ENCODE data around the gene COL1A2. TPM values are rescaled to one million over a fixed set of nuclear protein-coding genes. Genes with fewer than 3 reads are reported as not detected.
A peak's percentile ranks its signal among the peaks of the same experiment; 100 is the strongest.

Gene COL1A2
- total RNA-seq (76.6 and 116 TPM in 2 replicates), polyA plus RNA-seq (73.5 and 122 TPM in 2 replicates)

DNA sequence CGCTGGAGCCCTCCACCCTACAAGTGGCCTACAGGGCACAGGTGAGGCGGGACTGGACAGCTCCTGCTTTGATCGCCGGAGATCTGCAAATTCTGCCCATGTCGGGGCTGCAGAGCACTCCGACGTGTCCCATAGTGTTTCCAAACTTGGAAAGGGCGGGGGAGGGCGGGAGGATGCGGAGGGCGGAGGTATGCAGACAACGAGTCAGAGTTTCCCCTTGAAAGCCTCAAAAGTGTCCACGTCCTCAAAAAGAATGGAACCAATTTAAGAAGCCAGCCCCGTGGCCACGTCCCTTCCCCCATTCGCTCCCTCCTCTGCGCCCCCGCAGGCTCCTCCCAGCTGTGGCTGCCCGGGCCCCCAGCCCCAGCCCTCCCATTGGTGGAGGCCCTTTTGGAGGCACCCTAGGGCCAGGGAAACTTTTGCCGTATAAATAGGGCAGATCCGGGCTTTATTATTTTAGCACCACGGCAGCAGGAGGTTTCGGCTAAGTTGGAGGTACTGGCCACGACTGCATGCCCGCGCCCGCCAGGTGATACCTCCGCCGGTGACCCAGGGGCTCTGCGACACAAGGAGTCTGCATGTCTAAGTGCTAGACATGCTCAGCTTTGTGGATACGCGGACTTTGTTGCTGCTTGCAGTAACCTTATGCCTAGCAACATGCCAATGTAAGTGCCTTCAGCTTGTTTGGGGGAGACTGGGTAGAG, at the start of gene COL1A2:
TSS of gene COL1A2 (plus strand) at position 459 of the 704 bp plus-strand sequence. CDS start at position 596, 137 bp downstream.
- H3K27ac ChIP-seq = no peak within 1 kb of the TSS
- H3K27me3 ChIP-seq = no peaks in the 10 kb centered on the region

DNA sequence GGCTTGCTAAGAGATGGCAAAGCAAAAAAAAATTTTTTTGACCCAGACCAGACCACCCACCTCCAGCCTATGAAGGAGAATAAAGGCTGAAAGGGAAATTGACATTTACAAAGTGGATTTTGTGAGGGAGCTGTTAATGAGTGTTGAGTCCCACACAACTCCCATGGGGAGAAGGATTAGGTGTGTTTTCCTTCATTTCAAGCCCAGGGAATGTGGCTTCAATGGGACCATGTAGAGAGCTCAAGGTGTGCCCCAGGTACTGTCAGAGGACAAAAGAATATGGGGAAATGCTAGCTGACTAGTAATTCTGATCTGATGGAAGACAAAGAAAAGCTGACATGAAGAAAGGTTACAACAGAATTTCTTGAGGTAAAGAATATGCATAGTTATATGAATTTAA, 48.8 kb upstream of the COL1A2 start:
- H3K27ac ChIP-seq = no peak overlapping the region
- H3K9me3 ChIP-seq (ENCODE audit: low read depth) = no peaks in the 10 kb centered on the region
- DNase-seq (ENCODE audit: low read depth in 1 of 2, low spot score in 1 of 2) = no peak
- H3K36me3 ChIP-seq = no peaks in the 10 kb centered on the region
- H3K4me1 ChIP-seq (ENCODE audit: low read depth) = no peaks in the 10 kb centered on the region
- no peak overlapping the region for H3K4me3 ChIP-seq
- H3K27me3 ChIP-seq = no peaks in the 10 kb centered on the region
- TF ChIP-seq, protein P1, sequence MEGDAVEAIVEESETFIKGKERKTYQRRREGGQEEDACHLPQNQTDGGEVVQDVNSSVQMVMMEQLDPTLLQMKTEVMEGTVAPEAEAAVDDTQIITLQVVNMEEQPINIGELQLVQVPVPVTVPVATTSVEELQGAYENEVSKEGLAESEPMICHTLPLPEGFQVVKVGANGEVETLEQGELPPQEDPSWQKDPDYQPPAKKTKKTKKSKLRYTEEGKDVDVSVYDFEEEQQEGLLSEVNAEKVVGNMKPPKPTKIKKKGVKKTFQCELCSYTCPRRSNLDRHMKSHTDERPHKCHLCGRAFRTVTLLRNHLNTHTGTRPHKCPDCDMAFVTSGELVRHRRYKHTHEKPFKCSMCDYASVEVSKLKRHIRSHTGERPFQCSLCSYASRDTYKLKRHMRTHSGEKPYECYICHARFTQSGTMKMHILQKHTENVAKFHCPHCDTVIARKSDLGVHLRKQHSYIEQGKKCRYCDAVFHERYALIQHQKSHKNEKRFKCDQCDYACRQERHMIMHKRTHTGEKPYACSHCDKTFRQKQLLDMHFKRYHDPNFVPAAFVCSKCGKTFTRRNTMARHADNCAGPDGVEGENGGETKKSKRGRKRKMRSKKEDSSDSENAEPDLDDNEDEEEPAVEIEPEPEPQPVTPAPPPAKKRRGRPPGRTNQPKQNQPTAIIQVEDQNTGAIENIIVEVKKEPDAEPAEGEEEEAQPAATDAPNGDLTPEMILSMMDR (IDR thresholded peaks at IDR 0.05; ENCODE audit: low read depth, low read length) = no peak

More for the DNA sequence above, at the start of gene COL1A2:
- peak; percentile 58 to 99 for DNase-seq (ENCODE audit: low read depth in 1 of 2, low spot score in 1 of 2)
- Histone ChIP-seq H3K4me3 (peak within 1 kb of the TSS; percentile 23), H3K36me3 (no peaks in the 10 kb centered on the region), H3K4me1 (ENCODE audit: low read depth) (peaks cover 17% of the 10 kb centered on the region), H3K9me3 (ENCODE audit: low read depth) (no peaks in the 10 kb centered on the region)
- TF ChIP-seq, protein P1 (IDR thresholded peaks at IDR 0.05; ENCODE audit: low read depth, low read length) = no peak

DNA sequence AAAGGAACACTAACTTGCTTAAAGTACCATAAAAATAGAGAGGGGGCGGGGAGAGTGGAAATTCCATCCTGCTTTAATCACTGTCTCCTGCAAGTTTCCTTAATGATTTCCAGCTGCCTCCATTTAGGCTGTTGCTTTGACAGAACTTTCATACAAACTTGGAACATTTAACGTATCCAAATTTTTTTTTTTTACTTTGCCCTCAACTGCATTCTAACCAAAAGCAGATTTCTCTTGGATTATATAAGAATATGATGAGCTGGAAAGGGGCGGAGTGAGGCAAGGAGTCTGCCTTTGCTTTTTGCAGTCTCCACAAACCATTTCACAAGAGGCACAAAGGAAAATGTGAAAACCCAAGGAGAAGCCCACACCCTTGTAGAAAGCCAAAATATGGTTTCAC, 46.6 kb upstream of the COL1A2 start:
- Histone ChIP-seq H3K27ac (no peak overlapping the region), H3K9me3 (ENCODE audit: low read depth) (no peaks in the 10 kb centered on the region), H3K4me1 (ENCODE audit: low read depth) (no peaks in the 10 kb centered on the region), H3K36me3 (no peaks in the 10 kb centered on the region), H3K27me3 (no peaks in the 10 kb centered on the region), H3K4me3 (no peak overlapping the region)
- TF ChIP-seq, protein P1 (IDR thresholded peaks at IDR 0.05; ENCODE audit: low read depth, low read length) = no peak
- peak in 1 of 2 donors; percentile 94 for DNase-seq (ENCODE audit: low read depth in 1 of 2, low spot score in 1 of 2)

DNA sequence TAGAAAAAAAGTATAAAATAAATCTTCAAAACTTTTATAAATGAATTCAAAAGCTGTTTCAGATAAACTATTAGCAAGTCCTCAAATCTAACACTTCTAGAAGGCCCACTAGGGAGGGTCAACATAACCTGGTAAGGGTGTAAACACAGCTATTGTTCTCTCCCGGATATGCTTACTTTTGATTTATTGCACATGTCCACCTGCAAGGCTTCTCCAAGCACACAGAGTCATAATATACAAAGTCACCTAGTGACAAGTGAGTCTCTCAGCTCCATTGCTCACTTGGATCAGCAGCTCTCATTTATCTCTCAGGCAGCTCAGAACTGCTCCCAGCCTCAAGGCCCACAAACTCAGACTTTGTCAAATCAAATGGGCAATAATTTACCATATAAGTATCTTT, 44.0 kb upstream of the COL1A2 start:
- Histone ChIP-seq H3K4me3 (no peak overlapping the region), H3K36me3 (no peaks in the 10 kb centered on the region), H3K27me3 (no peaks in the 10 kb centered on the region), H3K4me1 (ENCODE audit: low read depth) (no peaks in the 10 kb centered on the region), H3K27ac (no peak overlapping the region), H3K9me3 (ENCODE audit: low read depth) (no peaks in the 10 kb centered on the region)
- no peak for DNase-seq (ENCODE audit: low read depth in 1 of 2, low spot score in 1 of 2)
- TF ChIP-seq, protein P1 (IDR thresholded peaks at IDR 0.05; ENCODE audit: low read depth, low read length) = no peak

DNA sequence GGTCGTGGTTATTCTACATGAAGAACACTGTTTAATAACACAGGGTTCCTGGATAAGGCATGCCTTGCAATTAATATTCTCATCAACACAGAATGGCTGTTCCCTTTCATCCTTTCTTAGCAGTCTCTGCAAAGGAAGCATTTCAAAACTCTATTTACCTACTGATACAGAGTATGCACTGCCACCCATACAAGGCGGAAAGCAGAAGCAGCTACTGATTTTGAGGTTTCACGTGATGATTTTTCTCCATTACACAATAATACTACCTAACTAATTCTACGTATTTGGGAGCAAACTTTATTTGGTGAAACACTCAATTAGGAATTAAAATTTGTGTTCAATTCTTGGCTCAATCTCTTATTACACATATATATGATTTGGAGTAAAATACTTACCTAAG, 43.0 kb upstream of the COL1A2 start:
- H3K9me3 ChIP-seq (ENCODE audit: low read depth) = no peaks in the 10 kb centered on the region
- TF ChIP-seq, protein P1 (IDR thresholded peaks at IDR 0.05; ENCODE audit: low read depth, low read length) = no peak
- no peak overlapping the region for H3K27ac ChIP-seq

More for the DNA sequence above, 43.0 kb upstream of the COL1A2 start:
- no peak for DNase-seq (ENCODE audit: low read depth in 1 of 2, low spot score in 1 of 2)
- H3K27me3 ChIP-seq = no peaks in the 10 kb centered on the region
- no peak overlapping the region for H3K4me3 ChIP-seq
- H3K36me3 ChIP-seq = no peaks in the 10 kb centered on the region
- no peaks in the 10 kb centered on the region for H3K4me1 ChIP-seq (ENCODE audit: low read depth)
